Measurements from ENCODE around the gene GALNT5. TPM values are rescaled to one million over a fixed set of nuclear protein-coding genes. Genes with fewer than 3 reads are reported as not detected.
A peak's percentile ranks its signal among the peaks of the same experiment; 100 is the strongest.

GALNT5 gene
- total RNA-seq, 1 donor from 2014 or later: not detected

GRCh38 chr2:157318884-157319283, 61.4 kb downstream of the GALNT5 start:
- Histone ChIP-seq H3K4me3 (no peak overlapping the region), H3K79me2 (ENCODE audit: low read depth) (no peaks in the 10 kb centered on the region), H2AFZ (replicated peaks) (no peak overlapping the region), H3K9ac (no peak overlapping the region), H3K4me1 (peaks cover 36% of the 10 kb centered on the region), H3F3A (ENCODE audit: low read depth) (peaks cover 15% of the 10 kb centered on the region), H4K20me1 (ENCODE audit: low read depth) (no peaks in the 10 kb centered on the region), H3K4me2 (no peak overlapping the region), H3K27me3 (no peaks in the 10 kb centered on the region), H3K27ac (no peak overlapping the region), H3K36me3 (no peaks in the 10 kb centered on the region), H3K9me3 (ENCODE audit: low read depth) (no peaks in the 10 kb centered on the region)
- Mint-ChIP-seq H3K9me3 (no peaks in the 10 kb centered on the region), H3K4me1 (peaks cover 4% of the 10 kb centered on the region), H3K27ac (no peak overlapping the region), H3K27me3 (ENCODE audit: insufficient read depth, low read depth) (no peaks in the 10 kb centered on the region), H3K36me3 (no peaks in the 10 kb centered on the region), H3K4me3 (no peak overlapping the region)
- DNase-seq (ENCODE audit: low spot score): no peak
- TF ChIP-seq EZH2phosphoT487 (IDR thresholded peaks at IDR 0.05) (no peak), EZH2 (IDR thresholded peaks at IDR 0.05) (no peak), CTCF (IDR thresholded peaks at IDR 0.05) (no peak)

GRCh38 chr2:157319795-157320194, 62.3 kb downstream of the GALNT5 start:
- DNase-seq (ENCODE audit: low spot score): no peak
- Mint-ChIP-seq H3K9me3 (no peaks in the 10 kb centered on the region), H3K27ac (no peak overlapping the region), H3K4me3 (no peak overlapping the region), H3K36me3 (no peaks in the 10 kb centered on the region), H3K27me3 (ENCODE audit: insufficient read depth, low read depth) (no peaks in the 10 kb centered on the region), H3K4me1 (peaks cover 4% of the 10 kb centered on the region)
- H3K4me2 ChIP-seq: peak overlapping the region; percentile 51
- no peaks in the 10 kb centered on the region for H3K27me3 ChIP-seq
- no peaks in the 10 kb centered on the region for H4K20me1 ChIP-seq (ENCODE audit: low read depth)
- no peak overlapping the region for H3K4me3 ChIP-seq
- no peaks in the 10 kb centered on the region for H3K36me3 ChIP-seq
- H3F3A ChIP-seq (ENCODE audit: low read depth): peaks cover 17% of the 10 kb centered on the region
- H3K4me1 ChIP-seq: peaks cover 44% of the 10 kb centered on the region
- TF ChIP-seq EZH2 (IDR thresholded peaks at IDR 0.05) (no peak), EZH2phosphoT487 (IDR thresholded peaks at IDR 0.05) (no peak), CTCF (IDR thresholded peaks at IDR 0.05) (no peak)
- no peak overlapping the region for H2AFZ ChIP-seq (replicated peaks)
- no peaks in the 10 kb centered on the region for H3K79me2 ChIP-seq (ENCODE audit: low read depth)
- no peak overlapping the region for H3K27ac ChIP-seq
- no peak overlapping the region for H3K9ac ChIP-seq
- no peaks in the 10 kb centered on the region for H3K9me3 ChIP-seq (ENCODE audit: low read depth)

- Histone ChIP-seq H3K4me3 (no peak overlapping the region), H4K20me1 (ENCODE audit: low read depth) (no peaks in the 10 kb centered on the region), H3K4me2 (peak overlapping the region; percentile 51), H3K9ac (no peak overlapping the region), H3K27ac (no peak overlapping the region), H3K9me3 (ENCODE audit: low read depth) (no peaks in the 10 kb centered on the region), H3K4me1 (peaks cover 50% of the 10 kb centered on the region), H3F3A (ENCODE audit: low read depth) (peaks cover 23% of the 10 kb centered on the region), H3K27me3 (no peaks in the 10 kb centered on the region), H3K36me3 (no peaks in the 10 kb centered on the region), H2AFZ (replicated peaks) (no peak overlapping the region), H3K79me2 (ENCODE audit: low read depth) (no peaks in the 10 kb centered on the region)
- no peak overlapping the region for H3K27ac Mint-ChIP-seq
- no peak for TF ChIP-seq EZH2 (IDR thresholded peaks at IDR 0.05)
- peaks cover 8% of the 10 kb centered on the region for H3K4me1 Mint-ChIP-seq
- H3K36me3 Mint-ChIP-seq: no peaks in the 10 kb centered on the region
- H3K27me3 Mint-ChIP-seq (ENCODE audit: insufficient read depth, low read depth): no peaks in the 10 kb centered on the region
- no peaks in the 10 kb centered on the region for H3K9me3 Mint-ChIP-seq
- H3K4me3 Mint-ChIP-seq: no peak overlapping the region
- no peak for DNase-seq (ENCODE audit: low spot score)
Observed at GRCh38 chr2:157320409-157320808, 62.9 kb downstream of the GALNT5 start.

- TF ChIP-seq CTCF (IDR thresholded peaks at IDR 0.05): no peak
- no peak for TF ChIP-seq EZH2phosphoT487 (IDR thresholded peaks at IDR 0.05)
- TF ChIP-seq EZH2 (IDR thresholded peaks at IDR 0.05): no peak
- H3K27me3 ChIP-seq: no peaks in the 10 kb centered on the region
- no peak overlapping the region for H2AFZ ChIP-seq (replicated peaks)
- no peaks in the 10 kb centered on the region for H3K9me3 ChIP-seq (ENCODE audit: low read depth)
- peak overlapping the region; percentile 51 for H3K4me2 ChIP-seq
- H3K4me1 ChIP-seq: peaks cover 57% of the 10 kb centered on the region
- peaks cover 31% of the 10 kb centered on the region for H3F3A ChIP-seq (ENCODE audit: low read depth)
- H3K27ac ChIP-seq: no peak overlapping the region
- no peak overlapping the region for H3K9ac ChIP-seq
- peaks cover 16% of the 10 kb centered on the region for H3K4me1 Mint-ChIP-seq
- no peaks in the 10 kb centered on the region for H3K27me3 Mint-ChIP-seq (ENCODE audit: insufficient read depth, low read depth)
- H3K79me2 ChIP-seq (ENCODE audit: low read depth): no peaks in the 10 kb centered on the region
- no peak overlapping the region for H3K27ac Mint-ChIP-seq
- no peak overlapping the region for H3K4me3 ChIP-seq
- no peaks in the 10 kb centered on the region for H3K9me3 Mint-ChIP-seq
- H4K20me1 ChIP-seq (ENCODE audit: low read depth): no peaks in the 10 kb centered on the region
- H3K36me3 Mint-ChIP-seq: no peaks in the 10 kb centered on the region
- H3K36me3 ChIP-seq: no peaks in the 10 kb centered on the region
- DNase-seq (ENCODE audit: low spot score): no peak
- no peak overlapping the region for H3K4me3 Mint-ChIP-seq
Observed at GRCh38 chr2:157321466-157321865, 64.0 kb downstream of the GALNT5 start.
